GM10248 (cell line): Measurements from ENCODE around the gene CFAP119.

Source experiments
- CTCF ChIA-PET: fragments of 300-600 bp; sonication (Branson Sonifier 250); formaldehyde crosslinking; extraction: SDS; loops from one replicate; lab custom pipeline; 2021; ENCODE audit warnings: antibody characterized with exemption; lab: Yijun Ruan, JAX
- POLR2A ChIA-PET: fragments of 350-650 bp; sonication (Branson Sonifier 250); formaldehyde crosslinking; extraction: SDS; loops from one replicate; lab custom pipeline; 2020; ENCODE audit warnings: antibody characterized with exemption; lab: Yijun Ruan, JAX
- DNase-seq: peaks from one replicate; pipeline ENCODE4 v3.0.0; 2012; ENCODE audit errors: extremely low spot score
- CTCF ChIP-seq: IDR thresholded peaks from 2 replicates; pipeline ENCODE4 v1.5.1; 2012; ENCODE audit warnings: mild to moderate bottlenecking, low read depth; ENCODE audit errors: extremely low read depth, missing control alignments, control extremely low read depth

Gene CFAP119

GRCh38 chr16:30747799-30748633 lies 13.8 kb downstream of the CFAP119 start, which contains the start of gene PHKG2:
Gene PHKG2 (plus strand): TSS chr16:30748425. CDS start chr16:30748821, 396 bp downstream.
- DNase-seq = peak; percentile 98
- no peak for TF ChIP-seq CTCF
- ChIA-PET POLR2A (interaction anchor here (0.5 to 1.6 kb wide), 5 partner anchors 10 to 84 kb away, joined by 3 to 8 read pairs (median 6); no protein-coding TSS in a partner anchor), CTCF (interaction anchor here (1.0 to 2.0 kb wide), 10 partner anchors 12 to 194 kb away, joined by 3 to 7 read pairs (median 4); no protein-coding TSS in a partner anchor)

DNA sequence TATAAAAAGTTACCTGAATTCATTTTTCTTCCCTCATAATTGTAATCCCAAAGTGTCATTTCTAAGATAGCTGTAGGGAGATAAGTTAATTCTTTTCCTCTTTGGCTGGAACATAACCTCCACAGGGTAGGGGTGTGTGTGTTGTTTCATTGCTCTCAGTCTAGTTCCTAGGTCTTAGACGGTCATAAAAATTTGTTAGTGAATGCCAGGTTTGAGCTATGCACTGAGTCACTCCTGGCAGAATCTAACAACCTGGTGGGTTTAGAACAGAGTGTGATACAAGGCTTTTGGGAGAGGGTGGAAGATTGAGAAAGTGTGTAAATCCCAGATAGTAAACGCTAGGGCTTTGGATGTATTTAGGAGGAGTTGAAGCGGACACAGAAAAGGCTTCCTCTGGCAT lies 14.5 kb downstream of the CFAP119 start:
- ChIA-PET CTCF (interaction anchor here (1.0 to 2.0 kb wide), 9 partner anchors 12 to 195 kb away, joined by 3 to 7 read pairs (median 4); no protein-coding TSS in a partner anchor), POLR2A (interaction anchor here (0.5 to 1.6 kb wide), 4 partner anchors 10 to 51 kb away, joined by 3 to 8 read pairs (median 6); no protein-coding TSS in a partner anchor)
- DNase-seq = no peak

GRCh38 chr16:30746638-30747175 lies 15.2 kb downstream of the CFAP119 start:
- DNase-seq = no peak
- POLR2A ChIA-PET = no interaction called here
- no peak for TF ChIP-seq CTCF
- CTCF ChIA-PET = interaction anchor here (1.1 to 2.0 kb wide), 7 partner anchors 29 to 196 kb away, joined by 3 to 7 read pairs (median 4); no protein-coding TSS in a partner anchor

More for the DNA sequence above, 14.5 kb downstream of the CFAP119 start:
- TF ChIP-seq CTCF = no peak

GRCh38 chr16:30745082-30745481 lies 16.8 kb downstream of the CFAP119 start:
- POLR2A ChIA-PET = no interaction called here
- CTCF ChIA-PET = interaction anchor here (1.4 kb wide), 1 partner anchor 157 kb away, joined by 4 read pairs; no protein-coding TSS in a partner anchor
- no peak for DNase-seq
- no peak for TF ChIP-seq CTCF

GRCh38 chr16:30744183-30744582 lies 17.7 kb downstream of the CFAP119 start:
- ChIA-PET POLR2A (no interaction called here), CTCF (interaction anchor here (1.0 to 1.3 kb wide), 3 partner anchors 14 to 23 kb away, joined by 3 to 4 read pairs (median 3); no protein-coding TSS in a partner anchor)
- DNase-seq = no peak
- no peak for TF ChIP-seq CTCF

DNA sequence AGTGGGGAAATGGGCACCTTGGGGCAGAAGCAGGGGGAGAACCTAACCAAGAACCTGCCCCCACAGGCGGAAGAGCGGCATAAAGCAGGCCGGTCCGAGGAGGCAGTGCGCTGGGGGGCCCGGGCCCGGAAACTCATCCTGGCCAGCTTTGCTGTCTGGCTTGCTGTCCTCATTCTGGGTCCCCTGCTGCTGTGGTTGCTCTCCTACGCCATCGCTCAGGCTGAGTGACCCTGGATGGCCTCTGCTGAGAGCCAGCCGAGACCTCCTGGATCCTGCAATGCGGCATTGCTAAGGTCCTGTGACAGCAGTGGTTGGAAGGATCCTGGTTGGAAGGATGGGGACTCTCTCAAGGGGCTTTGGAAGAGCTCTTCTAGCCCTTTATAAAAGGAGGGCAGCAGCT lies 18.1 kb downstream of the CFAP119 start:
- POLR2A ChIA-PET = interaction anchor here (0.6 kb wide), 1 partner anchor 43 kb away, joined by 4 read pairs; no protein-coding TSS in a partner anchor

More for the DNA sequence above, 18.1 kb downstream of the CFAP119 start:
- no peak for DNase-seq
- CTCF ChIA-PET = interaction anchor here (1.0 to 1.3 kb wide), 3 partner anchors 14 to 22 kb away, joined by 3 to 4 read pairs (median 3); no protein-coding TSS in a partner anchor
- no peak for TF ChIP-seq CTCF
